ENCODE data around the gene DACH1.
"Not testable (repeated sequence)": the region's sequence is repeated elsewhere in the genome, so short reads cannot be mapped to it uniquely, and the experiment has no call there.

Gene DACH1

GRCh38 chr13:71865874-71866334, 1.1 kb downstream of the DACH1 start:
- no peak for DNase-seq (ENCODE audit: low read depth)

GRCh38 chr13:71864986-71865873, 1.8 kb downstream of the DACH1 start:
- DNase-seq (ENCODE audit: low read depth) = no peak

DNA sequence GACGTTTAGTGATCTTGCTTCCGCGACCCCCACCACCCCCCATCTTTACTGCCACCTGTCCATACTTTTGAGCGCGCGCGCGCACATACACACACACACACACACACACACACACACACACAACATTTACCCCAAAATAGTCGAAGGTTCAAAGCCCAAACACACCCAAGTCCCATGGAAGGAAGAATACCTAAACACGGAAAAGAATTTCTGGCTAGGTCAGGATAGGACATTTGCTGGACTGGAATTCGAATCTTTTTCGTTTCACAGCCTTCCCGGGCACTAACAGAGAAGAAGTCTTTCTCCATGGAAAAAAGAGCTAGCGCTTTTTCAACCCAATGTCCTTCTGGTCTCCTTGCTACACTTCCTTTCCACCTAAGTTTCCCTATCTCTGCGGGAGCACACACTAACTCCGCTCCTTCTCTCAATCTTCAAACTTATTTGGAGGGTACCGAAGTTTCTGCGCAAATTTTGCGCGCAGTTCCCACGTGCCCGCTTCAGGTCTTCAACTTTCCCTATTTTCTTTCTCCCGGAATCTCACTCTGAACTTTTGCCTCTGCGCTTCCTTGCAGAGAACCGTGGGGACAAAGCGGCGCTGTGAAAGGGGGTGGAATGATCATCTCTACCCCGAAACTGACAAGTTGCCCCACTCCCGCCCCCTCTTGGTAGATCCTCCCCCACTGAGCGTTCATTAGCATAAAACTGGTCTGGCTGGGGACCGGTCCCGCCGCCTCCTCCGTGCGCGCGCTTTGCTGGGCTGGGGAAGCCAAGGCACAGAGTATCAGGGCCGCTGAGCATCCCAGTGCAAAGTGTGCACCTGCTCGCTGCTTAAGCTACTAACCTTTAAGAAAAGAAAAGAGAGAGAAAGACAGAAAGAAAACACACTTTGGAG, 2.7 kb downstream of the DACH1 start:
- DNase-seq (ENCODE audit: low read depth) = no peak

- no peak for DNase-seq (ENCODE audit: low read depth)
Observed at GRCh38 chr13:71863254-71863865, 3.6 kb downstream of the DACH1 start.

- DNase-seq (ENCODE audit: low read depth) = no peak
Observed at GRCh38 chr13:71862459-71862943, 4.5 kb downstream of the DACH1 start.

- no peak for DNase-seq (ENCODE audit: low read depth)
Observed at GRCh38 chr13:71861769-71862458, 5.1 kb downstream of the DACH1 start.

DNA sequence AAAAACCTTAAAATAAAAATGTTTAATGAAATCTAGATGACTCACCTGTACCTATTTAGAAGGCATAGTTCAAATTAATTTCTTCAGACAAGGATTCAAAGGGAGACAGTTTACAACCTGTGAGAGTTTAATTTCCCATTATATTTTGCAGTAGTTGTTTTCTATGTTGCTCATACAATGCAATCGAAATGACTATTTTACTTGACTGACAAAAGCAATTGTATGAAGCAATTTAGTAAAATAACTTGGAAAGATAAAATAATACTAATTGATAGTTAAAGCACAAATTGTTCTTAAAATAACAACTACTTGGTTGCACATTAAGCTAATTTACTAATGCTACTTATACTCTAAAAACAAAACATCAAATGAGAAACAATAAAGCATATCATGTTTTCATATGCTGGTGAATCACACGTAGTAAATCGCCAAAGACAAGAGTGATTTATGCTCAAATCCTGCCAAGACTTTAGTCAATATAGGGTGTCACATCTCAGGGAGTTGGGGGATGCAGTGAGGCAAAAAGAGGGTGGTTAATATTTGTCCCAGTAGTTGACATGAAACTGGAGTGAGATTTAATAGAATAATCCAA, 6.4 kb downstream of the DACH1 start:
- no peak for DNase-seq (ENCODE audit: low read depth)

GRCh38 chr13:71858647-71859046, 8.4 kb downstream of the DACH1 start:
- DNase-seq (ENCODE audit: low read depth) = no peak

DNA sequence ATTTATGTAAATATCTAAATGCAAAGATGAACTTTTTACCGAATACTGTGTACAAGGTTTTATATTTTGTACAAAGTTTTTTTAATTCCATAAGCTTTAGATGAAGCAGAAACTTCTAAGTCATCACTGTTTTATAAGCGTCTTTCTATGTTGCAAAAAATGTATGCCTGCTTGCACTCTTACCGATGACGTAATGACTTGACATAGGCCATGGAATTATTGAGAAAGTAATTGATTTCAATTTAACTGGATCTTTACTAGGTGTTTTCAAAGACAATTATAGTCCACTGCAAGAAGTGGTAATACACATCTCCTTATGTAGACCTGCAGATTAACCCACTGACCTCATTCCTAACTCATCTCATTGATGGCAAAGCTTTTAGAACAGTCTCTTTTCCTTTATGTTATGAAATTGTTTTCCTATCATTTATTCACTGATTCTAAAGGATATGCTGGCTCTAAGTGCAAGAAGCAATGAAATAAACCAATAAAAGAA, 10.4 kb downstream of the DACH1 start:
- DNase-seq (ENCODE audit: low read depth) = no peak

DNA sequence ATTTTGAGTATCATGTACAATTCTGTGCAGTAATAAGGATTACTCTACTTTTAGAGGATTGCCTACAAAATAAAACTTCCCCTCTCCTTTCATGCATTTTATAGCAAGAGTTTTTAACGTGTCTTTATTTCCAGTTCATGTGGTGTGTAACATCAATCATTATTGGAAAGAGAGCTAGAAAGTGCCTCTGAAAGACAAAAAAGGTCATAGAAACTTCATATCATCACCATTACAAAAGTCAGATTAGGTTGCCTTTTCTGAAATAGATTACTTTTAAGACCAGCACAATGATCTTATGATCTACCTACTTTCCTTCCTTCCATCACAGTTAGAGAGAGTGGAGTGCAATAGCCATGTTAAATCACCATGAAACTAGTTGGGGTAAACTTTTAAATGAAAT, 12.6 kb downstream of the DACH1 start:
- DNase-seq (ENCODE audit: low read depth) = no peak

DNA sequence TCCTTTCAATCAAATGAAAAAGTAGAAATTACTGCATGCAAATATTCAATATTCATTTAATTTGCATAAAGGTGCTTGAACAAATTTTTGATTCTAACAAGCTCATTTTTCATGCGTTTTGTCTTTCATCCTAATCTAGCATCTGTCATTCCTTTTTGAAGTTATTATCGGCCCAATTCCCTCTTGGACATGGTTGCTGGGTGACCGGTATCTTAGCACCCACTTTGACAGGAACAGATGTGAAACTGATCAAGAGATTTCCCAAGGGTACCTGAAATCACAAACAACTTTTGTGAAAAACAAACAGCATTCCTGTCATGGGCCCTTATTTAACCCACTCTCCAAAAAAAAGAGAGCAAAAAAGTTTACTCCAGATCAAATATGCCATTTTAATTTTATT, 13.3 kb downstream of the DACH1 start:
- no peak for DNase-seq (ENCODE audit: low read depth)

DNA sequence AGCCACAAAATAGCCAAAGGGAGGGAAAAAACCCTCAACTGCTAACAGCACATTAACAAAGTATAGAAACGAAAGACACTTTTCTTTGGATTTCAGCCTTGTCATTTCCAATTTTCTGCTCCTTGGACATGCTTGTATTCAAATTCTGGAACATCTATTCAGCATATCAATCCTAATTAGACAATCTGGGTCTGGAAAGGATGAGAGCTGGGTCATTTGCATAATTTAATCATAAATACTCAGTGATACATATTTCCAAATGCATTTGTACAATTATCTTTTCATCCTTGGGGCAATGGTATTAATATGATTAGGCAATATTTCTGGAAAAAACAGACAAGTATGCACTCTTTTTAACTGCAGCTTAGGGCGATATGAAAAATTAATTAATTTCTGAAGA, 14.3 kb downstream of the DACH1 start:
- no peak for DNase-seq (ENCODE audit: low read depth)

DNA sequence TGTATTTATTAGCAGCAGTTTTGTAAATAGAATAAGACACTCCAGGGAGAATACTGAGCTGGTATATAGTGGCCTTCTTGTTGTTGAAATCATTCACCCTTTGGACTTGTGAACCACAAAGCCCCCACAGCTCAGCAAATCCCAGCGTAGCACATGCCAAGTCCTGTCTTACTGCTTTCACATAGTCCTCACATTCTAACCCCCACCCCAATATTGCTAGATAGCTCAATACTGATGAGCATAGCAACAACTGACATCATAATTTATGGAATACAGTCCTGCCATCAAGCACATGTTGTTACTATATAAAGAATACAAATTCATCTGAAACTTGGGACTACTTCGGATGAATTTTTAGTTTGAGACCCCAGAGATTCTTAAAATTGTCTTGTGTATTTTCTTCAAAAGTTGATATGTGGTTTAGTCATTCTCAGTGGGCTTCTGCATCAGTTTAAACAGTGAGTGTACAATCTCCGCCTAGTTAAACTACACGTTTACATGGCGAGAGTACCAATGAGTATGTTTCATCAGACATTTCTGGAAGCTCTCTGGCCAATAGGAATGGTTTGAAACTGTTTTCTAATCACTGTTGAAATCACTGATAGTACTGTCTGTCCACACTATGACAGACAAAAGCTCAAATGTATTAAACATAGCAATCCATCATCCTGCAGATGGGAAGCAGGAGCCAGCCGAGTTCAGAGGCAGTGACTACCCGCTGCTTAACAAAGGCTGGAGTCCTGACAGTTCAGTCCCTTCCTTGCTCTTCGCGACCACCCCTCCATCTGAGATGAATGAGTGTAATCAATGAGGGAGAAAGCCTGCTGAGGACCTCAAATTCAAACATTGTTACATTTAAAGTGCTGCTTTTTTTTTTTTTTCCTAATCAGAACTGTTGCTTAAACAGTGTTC, 15.2 kb downstream of the DACH1 start:
- DNase-seq (ENCODE audit: low read depth) = no peak

DNA sequence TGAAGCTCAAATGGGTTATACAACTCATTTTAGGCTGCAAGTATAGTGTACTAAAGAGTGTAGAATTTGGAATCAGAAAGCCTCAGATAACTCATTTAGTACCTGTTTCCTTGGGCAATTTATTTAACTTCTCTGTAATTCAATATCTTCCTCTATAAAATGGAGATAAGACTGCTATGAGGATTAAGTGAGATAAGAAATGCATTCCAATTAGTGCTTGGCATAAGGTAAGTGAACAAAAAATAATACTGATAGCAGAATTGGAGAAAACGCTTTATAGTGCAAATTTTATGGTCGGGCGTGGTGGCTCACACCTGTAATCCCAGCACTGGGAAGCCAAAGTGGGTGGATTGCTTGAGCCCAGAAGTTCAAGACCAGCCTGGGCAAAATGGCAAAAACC, 25.0 kb downstream of the DACH1 start:
- DNase-seq (ENCODE audit: low read depth) = no peak

GRCh38 chr13:71838842-71839241, 28.2 kb downstream of the DACH1 start:
- no peak for DNase-seq (ENCODE audit: low read depth)

DNA sequence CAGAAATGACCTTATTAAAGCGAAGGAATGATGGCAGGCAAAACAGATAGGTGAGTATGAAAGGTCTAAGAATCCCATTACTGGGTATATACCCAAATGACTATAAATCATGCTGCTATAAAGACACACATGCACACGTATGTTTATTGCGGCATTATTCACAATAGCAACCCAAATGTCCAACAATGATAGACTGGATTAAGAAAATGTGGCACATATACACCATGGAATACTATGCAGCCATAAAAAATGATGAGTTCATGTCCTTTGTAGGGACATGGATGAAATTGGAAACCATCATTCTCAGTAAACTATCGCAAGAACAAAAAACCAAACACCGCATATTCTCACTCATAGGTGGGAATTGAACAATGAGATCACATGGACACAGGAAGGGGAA, 29.4 kb downstream of the DACH1 start:
- DNase-seq (ENCODE audit: low read depth) = not testable (repeated sequence)

GRCh38 chr13:71831716-71832115, 35.3 kb downstream of the DACH1 start:
- DNase-seq (ENCODE audit: low read depth) = no peak

GRCh38 chr13:71830736-71831135, 36.3 kb downstream of the DACH1 start:
- no peak for DNase-seq (ENCODE audit: low read depth)

DNA sequence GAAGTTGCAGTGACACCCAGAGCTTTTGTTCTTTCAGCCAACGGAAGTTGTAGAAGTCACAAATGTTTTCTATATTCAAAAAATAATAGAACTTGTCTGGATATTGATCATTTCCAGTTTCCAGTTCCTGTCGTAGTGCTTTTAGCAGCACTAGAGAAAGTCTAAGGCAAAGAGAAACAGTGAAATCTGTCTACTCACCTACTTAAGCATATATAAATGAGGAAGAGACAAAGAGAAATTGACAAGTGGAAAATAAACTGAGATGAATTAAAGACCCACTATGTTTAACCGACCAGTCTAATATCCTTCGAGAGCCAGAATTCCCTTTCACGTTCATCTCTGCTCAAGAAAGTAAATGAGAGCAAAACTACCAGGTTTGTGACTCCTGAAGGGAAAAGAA, 36.7 kb downstream of the DACH1 start:
- no peak for DNase-seq (ENCODE audit: low read depth)

- DNase-seq (ENCODE audit: low read depth) = no peak
Observed at GRCh38 chr13:71829547-71829946, 37.5 kb downstream of the DACH1 start.

All from activated T-helper 9 cell treated with anti-CD3 and anti-CD28 coated beads, Interleukin-2, amount 50 U/mL, for 16 hours (primary cell).